ENCODE data around the gene S100A1.
A peak's percentile ranks its signal among the peaks of the same experiment; 100 is the strongest.
"Not testable (repeated sequence)": the region's sequence is repeated elsewhere in the genome, so short reads cannot be mapped to it uniquely, and the experiment has no call there.

S100A1 gene

DNA sequence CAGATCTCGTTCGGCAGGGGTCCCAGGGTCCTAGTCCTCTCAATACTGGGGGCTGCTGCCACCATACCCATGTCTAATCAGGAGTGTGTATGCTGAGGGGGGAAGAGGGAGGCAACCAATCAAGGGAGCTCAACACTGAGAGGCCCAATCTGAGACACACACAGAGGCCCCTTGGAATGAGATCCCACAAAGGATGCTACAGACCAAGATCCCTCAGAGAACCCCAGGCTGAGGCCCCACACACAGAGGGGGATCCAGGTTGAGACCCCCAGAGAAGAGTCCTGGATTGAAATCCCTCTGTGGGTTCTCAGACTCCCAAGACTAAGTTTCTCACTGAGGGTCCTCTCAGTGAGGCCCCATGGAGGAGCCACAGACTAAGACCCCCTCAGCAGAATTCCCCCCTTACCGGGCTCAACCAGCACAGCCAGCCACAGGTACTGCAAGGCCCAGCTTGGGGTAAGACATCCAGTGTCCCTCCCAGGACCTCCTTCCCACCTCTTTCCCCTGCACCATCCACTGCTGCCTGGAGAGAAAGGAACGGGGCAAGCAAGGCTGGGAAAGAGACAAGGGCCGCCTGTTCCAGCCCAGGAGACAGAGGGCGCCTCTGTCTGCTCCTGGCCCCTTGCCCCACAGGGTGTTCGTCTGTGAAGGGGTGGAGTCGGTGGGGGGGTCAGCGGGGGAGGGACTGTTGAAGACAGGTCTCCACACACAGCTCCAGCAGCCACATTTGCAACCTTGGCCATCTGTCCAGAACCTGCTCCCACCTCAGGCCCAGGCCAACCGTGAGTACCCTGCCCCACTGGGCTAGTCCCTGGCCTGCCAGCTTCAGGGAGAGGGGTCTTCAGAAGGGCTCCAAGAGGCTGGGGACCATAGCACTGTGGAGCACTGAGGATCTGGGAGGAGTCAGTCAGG is at the start of gene S100A1:
S100A1 (plus strand) TSS at position 720 of the 912 bp plus-strand sequence. CDS start 2,088 bp downstream, outside the sequence.
- peak; percentile 67 for DNase-seq (ENCODE audit: low spot score)

GRCh38 chr1:153578490-153578889 is 49.7 kb upstream of the S100A1 start:
- DNase-seq (ENCODE audit: low spot score) = no peak

DNA sequence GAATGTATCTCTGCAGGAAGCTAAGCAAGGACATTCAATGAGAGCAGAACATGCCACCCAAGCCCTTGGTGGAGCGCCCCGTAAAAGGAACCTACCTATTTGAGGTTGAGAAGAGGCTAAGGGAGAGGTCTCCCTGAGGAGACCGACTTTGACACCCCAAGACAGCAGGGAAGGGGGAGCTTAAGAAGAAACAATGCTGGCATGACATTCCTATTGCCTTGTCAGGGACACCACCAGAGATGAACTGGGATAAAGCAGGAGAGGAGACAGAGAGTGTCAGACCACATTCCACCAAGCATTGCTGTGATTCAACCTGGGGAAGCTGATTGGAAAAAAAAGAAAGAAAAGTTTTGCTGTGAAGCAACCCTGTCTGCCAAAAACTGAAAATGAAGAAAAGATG is 49.3 kb upstream of the S100A1 start:
- no peak for DNase-seq (ENCODE audit: low spot score)

- not testable (repeated sequence) for DNase-seq (ENCODE audit: low spot score)
These were observed 45.4 kb upstream of the S100A1 start for GRCh38 chr1:153582836-153583235.

- DNase-seq (ENCODE audit: low spot score) = not testable (repeated sequence)
These were observed 44.7 kb upstream of the S100A1 start for GRCh38 chr1:153583514-153583913.

DNA sequence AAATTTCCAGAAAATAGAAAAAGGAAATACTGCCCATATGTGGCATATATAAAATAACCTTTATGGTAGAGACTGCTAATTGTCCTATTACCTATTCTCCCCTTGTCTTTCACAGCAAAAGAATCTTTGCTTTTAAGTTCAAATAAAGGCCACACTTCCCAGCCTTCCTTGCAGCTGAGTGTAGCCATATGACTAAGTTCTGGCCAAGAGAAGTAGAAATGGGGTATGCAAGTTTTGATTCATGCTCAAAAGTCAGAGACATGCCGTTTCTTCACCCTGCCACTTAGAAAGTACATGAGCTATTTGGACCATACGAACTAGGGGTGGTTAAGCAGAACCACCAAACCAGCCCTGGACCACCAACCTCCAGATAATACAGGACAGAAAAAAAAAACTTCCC is 44.3 kb upstream of the S100A1 start:
- no peak for DNase-seq (ENCODE audit: low spot score)

- DNase-seq (ENCODE audit: low spot score) = no peak
These were observed 43.2 kb upstream of the S100A1 start for GRCh38 chr1:153585006-153585405.

- no peak for DNase-seq (ENCODE audit: low spot score)
These were observed 41.9 kb upstream of the S100A1 start for GRCh38 chr1:153586347-153586746.

- DNase-seq (ENCODE audit: low spot score) = no peak
These were observed 40.9 kb upstream of the S100A1 start for GRCh38 chr1:153587314-153587713.

GRCh38 chr1:153588033-153588432 is 40.2 kb upstream of the S100A1 start:
- not testable (repeated sequence) for DNase-seq (ENCODE audit: low spot score)

DNA sequence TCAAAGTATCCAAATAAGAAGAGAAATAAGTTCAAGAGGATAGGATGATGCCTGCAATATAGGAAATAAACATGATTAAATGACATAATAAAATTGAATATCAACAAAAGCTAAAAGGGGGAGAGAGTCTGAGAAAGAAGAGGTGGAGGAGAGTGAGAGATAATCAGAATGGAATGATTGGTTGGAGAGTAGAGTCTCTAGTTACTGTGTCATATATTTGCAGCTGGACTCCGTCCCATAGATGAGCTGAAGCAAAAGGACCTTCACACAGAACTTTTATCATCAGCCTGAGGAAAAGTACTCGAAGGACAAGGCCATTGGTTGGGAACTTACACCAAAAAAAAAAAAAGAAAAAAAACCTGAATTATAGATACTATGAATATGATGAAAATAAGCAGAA is 39.8 kb upstream of the S100A1 start:
- no peak for DNase-seq (ENCODE audit: low spot score)

- DNase-seq (ENCODE audit: low spot score) = no peak
These were observed 35.5 kb upstream of the S100A1 start for GRCh38 chr1:153592748-153593147.

- DNase-seq (ENCODE audit: low spot score) = no peak
These were observed 31.0 kb upstream of the S100A1 start for GRCh38 chr1:153597206-153597605.

- no peak for DNase-seq (ENCODE audit: low spot score)
These were observed 29.7 kb upstream of the S100A1 start for GRCh38 chr1:153598309-153599172.

GRCh38 chr1:153599847-153600246 is 28.4 kb upstream of the S100A1 start:
- no peak for DNase-seq (ENCODE audit: low spot score)

DNA sequence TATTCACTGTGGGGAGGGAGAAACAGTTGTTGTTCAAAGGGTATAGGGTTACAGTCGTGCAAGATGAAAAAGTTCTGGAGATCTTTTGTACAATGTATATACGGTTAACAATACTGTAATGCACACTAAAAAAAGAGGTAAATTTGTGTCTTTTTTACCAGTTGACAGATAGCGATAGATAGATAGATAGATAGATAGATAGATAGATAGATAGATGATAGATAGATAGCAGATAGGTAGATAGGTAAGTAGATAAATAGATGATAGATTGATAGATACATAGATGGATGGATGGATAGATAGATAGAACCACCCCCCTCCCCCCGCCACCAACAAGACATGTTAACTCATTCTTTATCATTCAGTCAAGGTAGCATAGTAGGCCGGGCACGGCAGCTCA is 25.5 kb upstream of the S100A1 start:
- no peak for DNase-seq (ENCODE audit: low spot score)

- DNase-seq (ENCODE audit: low spot score) = no peak
These were observed 22.0 kb upstream of the S100A1 start for GRCh38 chr1:153606194-153606593.

DNA sequence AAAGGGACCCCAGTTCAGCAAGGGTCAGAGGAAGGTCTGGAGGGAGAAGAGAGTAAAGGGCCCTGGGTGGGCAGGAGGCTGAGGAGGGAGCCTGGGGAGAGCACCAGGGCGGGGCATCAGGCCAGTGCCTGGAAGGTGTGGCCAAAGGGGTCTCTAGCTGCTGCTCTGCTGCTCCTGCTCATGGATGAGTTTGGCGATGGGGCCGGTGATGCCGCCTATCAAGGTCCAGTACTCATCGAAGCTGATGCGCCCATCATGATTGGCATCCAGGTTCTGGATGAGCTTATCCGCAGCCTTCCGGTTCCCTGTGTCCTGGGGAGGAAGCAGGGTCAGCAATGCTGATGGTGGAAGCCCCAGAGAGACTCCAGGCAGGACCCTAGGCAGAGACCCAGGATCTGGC is 20.9 kb upstream of the S100A1 start:
- DNase-seq (ENCODE audit: low spot score) = no peak

GRCh38 chr1:153608089-153608682 is 20.0 kb upstream of the S100A1 start:
- DNase-seq (ENCODE audit: low spot score) = no peak

GRCh38 chr1:153608742-153609584 is 19.3 kb upstream of the S100A1 start:
- no peak for DNase-seq (ENCODE audit: low spot score)

DNA sequence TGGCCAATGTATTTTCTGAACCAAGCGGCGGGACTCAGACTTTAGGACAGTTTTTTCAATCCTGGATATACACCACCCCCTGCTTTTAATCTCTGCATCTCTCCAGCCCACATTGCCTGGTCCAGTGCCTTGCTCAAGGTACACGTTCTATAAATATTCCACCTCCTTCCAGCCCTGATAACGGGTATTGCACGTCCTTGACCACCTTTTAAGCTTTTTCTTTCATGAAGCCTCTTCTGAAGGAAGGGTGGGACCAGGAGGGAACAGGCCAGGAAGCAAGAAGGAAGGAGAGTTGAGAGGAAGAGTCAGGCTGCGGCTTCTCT is 18.7 kb upstream of the S100A1 start:
- DNase-seq (ENCODE audit: low spot score) = no peak

GRCh38 chr1:153610334-153610733 is 17.9 kb upstream of the S100A1 start:
- no peak for DNase-seq (ENCODE audit: low spot score)
